Lower leg skin (tissue), 4 donors: ENCODE results near the gene COG5. TPM values are rescaled to one million over a fixed set of nuclear protein-coding genes. Genes with fewer than 3 reads are reported as not detected.

ENCODE experiments used
- DNase-seq, 2 donors: peaks; one replicate each; pipeline ENCODE4 v3.0.0-alpha.2; 2019; ENCODE audit warnings: low spot score in 2 of 2
- H3K4me3 ChIP-seq: fragments of 200-600 bp; sonication (generic); 2 replicates; pipeline ENCODE4 v1.5.1; 2017; ENCODE audit warnings: mild to moderate bottlenecking, low read depth; ENCODE audit not compliant: poor library complexity, severe bottlenecking
- POLR2A ChIP-seq, 2 donors: fragments of 450-650 bp; IDR thresholded peaks; one replicate each; pipeline ENCODE4 v1.6.1; 2016 to 2017; ENCODE audit warnings: antibody characterized with exemption in 2 of 2, mild to moderate bottlenecking in 1 of 2, moderate library complexity in 1 of 2
- WGBS, 2 donors: methylation state at CpG; one replicate each; pipeline ENCODE4 v1.1.5; 2018; 5-methylcytosine and 5-hydroxymethylcytosine counted together
- intact Hi-C: fragments of 100-400 bp; cut with DNase I; formaldehyde crosslinking; loops from one replicate; pipeline ENCODE4 v1.15.0; 2023; ENCODE audit warnings: low total_unique reads
- total RNA-seq, 4 donors: library from RNA; depleted of rRNA; stranded (reverse); fragments of >200 nt; gene quantifications; one replicate each; pipeline ENCODE4 v1.1.0, GENCODE V29; 2016
- TF ChIP-seq, protein P1 (sequence below), 3 donors: fragments of 450-650 bp; IDR thresholded peaks; one replicate each; pipeline ENCODE4 v1.5.1; 2016; ENCODE audit warnings: antibody characterized with exemption in 3 of 3, mild to moderate bottlenecking in 3 of 3, moderate library complexity in 2 of 3

Gene COG5
- total RNA-seq, 4 donors from 2014 or later, result 34.4 to 50.6 (median 43.4) TPM

DNA sequence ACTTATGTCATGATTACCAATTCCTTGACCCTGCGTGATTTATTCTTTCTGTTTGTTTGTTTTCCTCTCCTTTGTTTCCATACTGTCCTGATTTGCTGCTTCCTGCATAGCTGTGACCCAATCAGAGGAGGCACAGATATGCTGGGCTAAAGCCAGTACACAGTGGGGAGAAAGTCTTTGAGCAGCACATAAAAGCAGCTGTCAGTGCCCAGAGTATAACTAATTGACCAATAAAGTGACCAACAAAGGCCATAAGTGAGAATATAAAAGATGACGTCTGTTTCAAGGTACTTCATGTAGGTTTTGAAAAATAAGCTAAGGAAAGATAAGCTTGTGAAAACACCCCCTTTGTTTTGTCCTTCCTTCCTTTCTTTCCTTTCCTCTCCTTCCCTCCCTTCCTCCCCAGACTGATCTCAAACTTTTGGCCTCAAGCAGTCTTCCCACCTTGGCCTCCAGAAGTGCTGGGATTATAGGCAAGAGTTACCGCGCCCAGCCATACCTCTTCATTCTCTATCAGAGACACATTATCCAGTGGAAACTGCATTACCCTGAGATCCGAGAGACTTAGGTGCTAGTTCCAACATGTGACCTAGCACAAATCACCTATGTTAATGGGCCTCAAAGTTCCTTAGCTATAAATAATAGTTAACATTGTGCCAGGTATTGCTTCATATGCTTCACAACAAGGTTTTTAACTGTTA is 33.3 kb upstream of the COG5 start:
- DNase-seq, result no peak
- 63 to 78% methylated on average over 5 of the region's 5 CpGs for WGBS, 2 donors
- intact Hi-C loops, result no loop called here
- TF ChIP-seq, protein P1, sequence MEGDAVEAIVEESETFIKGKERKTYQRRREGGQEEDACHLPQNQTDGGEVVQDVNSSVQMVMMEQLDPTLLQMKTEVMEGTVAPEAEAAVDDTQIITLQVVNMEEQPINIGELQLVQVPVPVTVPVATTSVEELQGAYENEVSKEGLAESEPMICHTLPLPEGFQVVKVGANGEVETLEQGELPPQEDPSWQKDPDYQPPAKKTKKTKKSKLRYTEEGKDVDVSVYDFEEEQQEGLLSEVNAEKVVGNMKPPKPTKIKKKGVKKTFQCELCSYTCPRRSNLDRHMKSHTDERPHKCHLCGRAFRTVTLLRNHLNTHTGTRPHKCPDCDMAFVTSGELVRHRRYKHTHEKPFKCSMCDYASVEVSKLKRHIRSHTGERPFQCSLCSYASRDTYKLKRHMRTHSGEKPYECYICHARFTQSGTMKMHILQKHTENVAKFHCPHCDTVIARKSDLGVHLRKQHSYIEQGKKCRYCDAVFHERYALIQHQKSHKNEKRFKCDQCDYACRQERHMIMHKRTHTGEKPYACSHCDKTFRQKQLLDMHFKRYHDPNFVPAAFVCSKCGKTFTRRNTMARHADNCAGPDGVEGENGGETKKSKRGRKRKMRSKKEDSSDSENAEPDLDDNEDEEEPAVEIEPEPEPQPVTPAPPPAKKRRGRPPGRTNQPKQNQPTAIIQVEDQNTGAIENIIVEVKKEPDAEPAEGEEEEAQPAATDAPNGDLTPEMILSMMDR (IDR thresholded peaks at IDR 0.05), result no peak
- TF ChIP-seq POLR2A (IDR thresholded peaks at IDR 0.05), result no peak
- H3K4me3 ChIP-seq, result no peak overlapping the region

DNA sequence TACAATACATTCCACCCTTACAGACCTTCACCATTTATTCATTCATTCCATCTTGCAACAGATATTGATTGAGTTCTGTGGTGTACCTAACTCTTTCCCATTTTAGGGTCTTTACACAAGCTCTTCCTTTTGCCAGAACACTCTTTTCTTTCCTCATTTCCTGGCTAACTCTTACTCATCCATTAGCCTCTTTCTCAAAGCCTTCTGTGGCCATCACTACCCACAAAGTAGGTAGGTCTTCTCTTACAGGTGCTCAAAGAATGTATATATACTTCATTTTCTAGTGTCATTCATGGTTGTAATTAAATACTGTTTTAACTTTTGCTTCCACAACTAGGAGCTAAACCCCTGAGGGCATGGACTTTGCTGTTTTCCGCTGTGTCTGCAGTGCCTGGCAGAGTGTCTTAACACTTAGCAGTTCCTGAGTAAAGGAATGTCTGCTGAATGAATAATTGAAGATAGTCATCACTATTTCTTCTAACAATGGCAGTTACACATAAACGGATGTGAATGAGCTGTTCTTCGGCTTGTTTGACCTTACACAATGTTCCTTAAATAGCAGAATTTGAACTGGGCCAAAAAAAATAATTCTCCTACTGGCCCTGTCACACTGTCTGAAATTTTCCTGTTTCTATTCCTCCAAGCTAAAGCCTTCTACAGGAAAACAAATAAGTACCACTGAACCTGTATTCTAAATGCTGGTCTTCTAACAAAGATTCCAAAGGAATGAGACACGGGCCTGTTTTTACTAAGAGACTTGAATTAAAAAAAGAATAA is 31.4 kb upstream of the COG5 start:
- no peak overlapping the region for H3K4me3 ChIP-seq
- no peak for DNase-seq
- TF ChIP-seq, protein P1 (IDR thresholded peaks at IDR 0.05), result no peak
- no peak for TF ChIP-seq POLR2A (IDR thresholded peaks at IDR 0.05)
- intact Hi-C loops, result no loop called here
- WGBS, 2 donors, result 65 to 66% methylated on average over 4 of the region's 4 CpGs

DNA sequence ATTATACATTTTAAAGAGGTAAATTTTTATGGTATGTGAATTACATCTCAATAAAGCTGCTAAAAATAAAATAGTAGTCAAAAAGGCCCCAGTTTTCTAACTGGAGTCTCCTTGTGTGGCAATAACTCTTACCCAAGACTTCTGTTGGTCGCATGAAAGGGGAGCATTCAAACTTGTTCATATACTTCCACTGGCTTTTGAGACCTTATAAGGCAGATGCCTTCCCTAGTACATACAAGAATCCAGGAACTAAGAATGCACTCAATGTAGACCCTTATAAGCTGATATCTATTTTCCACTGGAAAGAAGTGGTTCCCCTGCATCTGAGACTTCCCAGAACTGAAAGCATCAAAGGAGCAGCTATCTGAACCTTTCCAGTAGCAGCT is 29.3 kb upstream of the COG5 start:
- 91 to 93% methylated on average over 1 of the region's 1 CpG for whole genome bisulfite sequencing, 2 donors
- DNase-seq, result no peak
- no peak overlapping the region for H3K4me3 ChIP-seq
- intact Hi-C loops, result no loop called here
- TF ChIP-seq, protein P1 (IDR thresholded peaks at IDR 0.05), result no peak
- TF ChIP-seq POLR2A (IDR thresholded peaks at IDR 0.05), result no peak

DNA sequence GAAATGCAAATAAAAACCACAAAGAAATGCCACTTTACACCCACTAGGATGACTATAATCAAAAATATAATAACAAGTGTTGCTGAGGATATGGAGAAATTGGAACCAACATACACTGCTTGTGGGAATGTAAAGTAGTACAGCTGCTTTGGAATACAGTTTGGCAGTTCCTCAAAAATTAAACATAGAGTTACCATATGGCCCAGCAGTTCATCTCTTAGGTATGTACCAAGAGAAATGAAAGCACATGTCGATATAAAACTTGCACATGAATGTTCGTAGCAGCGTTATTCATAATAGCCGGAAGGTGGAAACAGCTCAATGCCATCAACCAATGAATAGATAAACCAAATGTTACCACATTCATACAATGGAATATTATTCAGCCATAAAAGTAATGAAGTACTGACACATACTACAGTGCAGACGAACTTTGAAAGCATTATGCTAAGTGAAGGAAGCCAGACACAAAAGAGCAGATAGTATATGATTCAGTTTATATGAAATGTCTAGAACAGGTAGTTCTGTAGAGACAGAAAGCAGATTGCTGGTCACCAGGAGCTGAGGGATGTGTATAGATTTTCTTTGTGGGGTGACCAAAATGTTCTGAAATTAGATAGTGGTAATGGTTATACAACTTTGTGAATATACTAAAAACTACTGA is 28.8 kb upstream of the COG5 start:
- intact Hi-C loops, result no loop called here
- WGBS, 2 donors, result 80 to 85% methylated on average over 5 of the region's 5 CpGs
- DNase-seq, result no peak
- no peak for TF ChIP-seq POLR2A (IDR thresholded peaks at IDR 0.05)
- TF ChIP-seq, protein P1 (IDR thresholded peaks at IDR 0.05), result no peak
- H3K4me3 ChIP-seq, result no peak overlapping the region

DNA sequence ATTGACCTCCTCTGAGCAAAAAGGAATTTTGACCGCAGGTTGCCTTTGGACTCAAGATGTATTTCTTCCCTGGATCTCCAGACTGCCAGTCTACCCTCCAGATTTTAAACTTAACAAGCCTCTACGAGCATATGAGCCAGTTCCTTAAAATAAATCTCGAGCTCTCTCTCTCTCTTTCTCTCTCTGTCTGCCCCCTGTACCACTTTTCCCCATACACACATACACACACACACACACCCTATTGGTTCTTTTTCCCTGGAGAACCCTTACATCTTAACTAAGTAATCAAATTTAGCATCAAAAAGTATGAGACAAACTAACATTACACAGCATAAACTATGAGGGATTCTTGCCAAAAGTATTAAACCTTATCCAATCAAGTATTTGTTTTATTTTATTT is 27.7 kb upstream of the COG5 start:
- H3K4me3 ChIP-seq, result no peak overlapping the region
- no peak for DNase-seq
- WGBS, 2 donors, result 88 to 96% methylated on average over 3 of the region's 3 CpGs
- intact Hi-C loops, result no loop called here
- TF ChIP-seq POLR2A (IDR thresholded peaks at IDR 0.05), result no peak
- TF ChIP-seq, protein P1 (IDR thresholded peaks at IDR 0.05), result no peak
